NCI-H345 treated with DMSO at 0.1 percent for 48 hours (cell line): ENCODE data around the gene TRPC4.
"Not testable (repeated sequence)": the region's sequence is repeated elsewhere in the genome, so short reads cannot be mapped to it uniquely, and the experiment has no call there.

Experiments used
- DNase-seq: peaks from one replicate; lab custom pipeline; 2025; ENCODE audit not compliant: unreplicated experiment; lab: John Stamatoyannopoulos, UW

The TRPC4 gene

DNA sequence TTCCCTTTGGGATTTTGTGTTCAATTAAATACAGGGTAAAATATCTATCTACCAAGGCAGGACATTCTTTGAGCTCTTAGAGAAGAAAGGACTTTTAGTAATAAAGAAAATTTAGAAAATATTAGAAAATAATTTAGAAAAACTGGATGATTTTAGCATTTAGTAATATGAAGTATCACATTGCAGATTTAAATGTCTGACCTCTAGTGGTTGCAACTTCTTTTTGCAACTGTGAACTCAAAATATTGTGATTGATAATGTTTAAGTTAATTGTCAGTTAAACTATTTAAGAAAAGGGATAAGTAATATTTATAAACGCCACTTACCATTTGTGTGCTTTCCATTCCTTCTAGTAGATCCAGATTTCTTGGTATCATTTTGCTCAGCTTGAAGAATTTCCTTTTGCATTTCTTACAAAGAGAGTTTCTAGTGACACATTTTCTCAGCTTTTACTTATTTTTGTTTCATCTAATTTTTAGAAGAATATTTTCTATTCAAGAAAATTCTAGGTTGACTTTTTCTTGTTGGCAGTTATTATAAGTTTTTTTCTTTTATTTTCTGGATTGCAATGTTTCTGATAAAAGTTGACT lies 260.7 kb downstream of the TRPC4 start:
- no peak for DNase-seq

DNA sequence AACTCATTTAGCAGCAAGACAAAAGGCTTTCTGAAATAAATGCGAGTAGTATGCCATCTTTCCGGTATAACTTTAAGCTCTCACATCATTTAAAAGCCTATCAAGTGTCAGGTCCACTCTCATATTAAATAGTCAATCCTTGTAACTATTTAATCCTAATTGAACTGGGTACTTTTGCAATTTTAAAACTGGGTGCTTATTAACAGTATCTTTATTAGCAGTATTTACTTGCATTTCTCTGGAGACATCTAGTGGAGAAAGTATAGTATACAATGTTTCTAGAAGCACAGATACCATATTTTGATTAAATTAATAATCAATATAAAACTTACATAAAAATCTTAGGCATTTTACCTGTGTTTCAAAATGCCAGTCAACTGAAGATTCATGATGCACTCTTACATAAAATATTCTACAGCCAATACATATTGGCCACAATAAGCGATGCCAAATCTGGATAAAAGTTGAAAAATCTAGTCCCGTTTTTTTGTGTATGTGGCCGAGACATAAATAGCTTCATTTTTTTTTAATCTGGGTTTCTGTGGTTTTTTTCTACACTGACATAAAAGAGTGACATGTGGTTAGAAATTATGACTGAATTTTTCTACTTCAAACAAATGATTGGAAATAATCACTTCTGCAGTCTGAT lies 266.7 kb downstream of the TRPC4 start:
- DNase-seq = no peak

DNA sequence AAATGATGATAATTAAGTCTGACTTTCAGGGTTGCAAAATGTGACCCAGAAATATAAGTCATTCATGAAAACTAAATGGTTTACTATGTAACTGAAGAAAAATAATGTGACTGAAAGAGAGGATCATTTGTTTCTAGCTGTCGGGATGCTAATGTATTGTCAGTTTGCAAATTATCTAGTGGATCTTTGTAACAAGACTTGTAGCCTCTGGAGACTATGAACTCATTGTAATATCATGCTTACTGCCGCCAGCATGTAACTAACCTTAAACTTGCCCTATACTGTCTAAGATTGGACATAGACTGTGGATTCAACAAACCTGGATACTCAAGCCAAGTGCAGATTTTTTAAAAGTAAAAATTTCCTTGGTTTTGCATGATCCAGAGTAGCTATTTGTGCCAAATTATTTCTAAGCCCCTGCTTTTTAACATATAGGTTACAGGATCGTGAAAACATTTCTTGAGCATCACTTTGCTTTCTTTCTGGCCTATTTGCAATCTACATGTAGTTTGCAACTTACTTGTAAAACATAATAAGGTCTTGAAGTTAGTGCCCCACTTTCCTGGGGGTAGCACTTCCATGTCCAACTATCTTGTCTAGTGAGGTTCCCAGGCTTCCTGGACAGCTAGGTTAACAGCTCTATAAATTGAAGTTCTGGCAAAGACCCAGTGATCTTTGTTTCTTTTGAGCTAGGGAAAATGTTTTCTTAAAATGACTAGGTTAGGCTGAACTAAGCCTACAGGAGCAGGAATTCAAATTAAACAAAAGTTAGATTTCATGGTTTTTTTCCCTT lies 267.7 kb downstream of the TRPC4 start:
- DNase-seq = no peak

DNA sequence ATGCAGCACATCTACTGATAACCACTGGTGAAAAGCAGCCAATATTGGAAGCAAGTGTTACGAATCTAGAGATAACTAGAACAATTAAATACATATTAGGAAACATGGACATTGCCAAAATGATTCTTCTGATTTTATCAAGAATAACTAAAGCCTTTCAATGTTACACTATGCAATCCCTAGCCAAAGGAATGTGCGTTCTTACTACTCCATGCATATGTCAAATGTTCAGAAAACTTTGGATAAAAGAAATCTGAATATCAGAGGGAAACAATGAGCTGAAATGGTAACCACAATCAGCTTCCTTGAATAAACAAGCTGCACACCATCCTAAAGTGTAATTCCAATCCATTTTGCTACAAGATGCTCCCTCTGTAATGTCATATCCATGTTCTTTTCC lies 270.1 kb downstream of the TRPC4 start:
- no peak for DNase-seq

DNA sequence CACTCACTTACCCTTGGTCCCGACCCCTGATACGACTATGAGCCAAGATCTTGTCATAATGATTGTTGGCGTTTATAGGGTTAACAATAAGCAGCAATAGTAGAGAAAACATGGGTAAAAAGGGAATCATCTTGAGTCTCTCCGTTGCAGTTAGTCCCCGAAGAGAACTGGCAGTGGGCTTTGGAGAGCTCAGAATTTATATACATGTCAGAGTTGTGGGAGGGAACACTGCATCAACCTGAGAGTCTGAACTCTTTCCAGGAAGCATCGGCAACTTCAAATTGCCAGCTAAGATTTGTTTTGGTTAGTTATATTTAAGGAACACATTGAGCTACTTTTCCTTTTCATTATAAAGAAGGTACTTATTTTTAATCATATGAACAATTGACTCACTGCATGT lies 271.0 kb downstream of the TRPC4 start, which contains the start of gene POSTN:
Gene POSTN (minus strand): TSS at position 172 of the 400 bp plus-strand sequence. CDS start 42 bp downstream, at position 130.
- no peak for DNase-seq

DNA sequence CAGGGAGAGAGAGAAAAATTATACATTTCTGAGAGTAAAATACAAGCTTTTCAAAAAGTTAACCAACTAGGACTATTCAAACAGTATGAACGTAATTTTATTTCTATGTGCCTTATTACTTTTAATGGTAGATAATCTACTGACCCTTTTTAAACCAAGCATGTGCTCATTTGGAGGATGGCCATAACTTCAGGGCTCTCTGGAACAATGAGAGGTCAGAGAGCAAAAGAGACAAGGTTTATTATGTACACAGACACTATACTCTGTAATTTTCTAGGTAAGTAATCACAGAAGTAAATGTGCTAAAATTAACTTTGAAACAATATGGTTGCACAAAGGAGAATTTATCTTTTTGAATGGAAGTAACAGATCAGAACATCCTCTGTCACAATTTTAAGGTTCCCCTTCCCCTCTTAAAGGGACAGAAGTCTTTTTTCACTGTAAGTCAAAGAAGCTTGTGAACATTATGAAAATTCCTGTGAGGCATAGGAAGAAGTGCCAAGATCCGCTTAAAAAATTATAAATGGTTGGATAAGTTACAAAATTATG lies 272.0 kb downstream of the TRPC4 start:
- DNase-seq = no peak

DNA sequence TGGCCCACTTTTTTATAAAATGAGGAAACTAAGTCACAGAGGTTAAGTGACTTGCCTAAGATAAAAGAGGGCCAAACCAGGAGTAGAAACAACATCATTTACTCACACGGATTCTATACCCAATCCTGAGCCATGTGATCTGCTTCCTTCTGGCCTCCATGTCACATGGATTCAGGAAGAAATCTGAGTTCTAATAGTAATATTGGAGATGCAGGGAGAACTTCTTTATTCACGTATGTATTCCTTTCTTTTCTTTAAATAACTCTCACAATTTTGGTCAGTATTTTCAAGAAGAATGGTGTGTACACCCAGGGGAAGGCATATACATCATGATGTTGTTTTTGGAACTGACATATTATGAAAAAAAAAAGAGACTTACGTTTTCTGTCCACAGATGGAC lies 272.8 kb downstream of the TRPC4 start:
- DNase-seq = no peak

DNA sequence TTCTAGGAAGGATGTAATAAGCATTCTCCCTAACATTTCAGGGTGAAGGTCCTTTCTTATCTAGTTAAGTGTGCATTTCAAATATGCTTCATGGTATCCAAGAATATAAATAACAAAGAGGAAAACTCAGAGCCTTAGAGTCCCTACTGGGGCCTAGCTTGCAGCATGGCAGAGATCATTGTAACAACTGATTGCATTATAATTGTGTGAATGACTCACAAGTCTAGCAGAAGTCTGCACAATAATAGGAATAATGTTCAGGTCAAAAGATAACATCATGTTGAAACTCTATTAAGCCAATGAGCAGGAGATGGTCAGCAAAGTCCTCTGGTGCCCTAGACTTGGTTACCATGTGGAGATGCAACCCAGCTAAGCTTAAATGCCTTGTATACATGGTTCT lies 274.4 kb downstream of the TRPC4 start:
- no peak for DNase-seq

DNA sequence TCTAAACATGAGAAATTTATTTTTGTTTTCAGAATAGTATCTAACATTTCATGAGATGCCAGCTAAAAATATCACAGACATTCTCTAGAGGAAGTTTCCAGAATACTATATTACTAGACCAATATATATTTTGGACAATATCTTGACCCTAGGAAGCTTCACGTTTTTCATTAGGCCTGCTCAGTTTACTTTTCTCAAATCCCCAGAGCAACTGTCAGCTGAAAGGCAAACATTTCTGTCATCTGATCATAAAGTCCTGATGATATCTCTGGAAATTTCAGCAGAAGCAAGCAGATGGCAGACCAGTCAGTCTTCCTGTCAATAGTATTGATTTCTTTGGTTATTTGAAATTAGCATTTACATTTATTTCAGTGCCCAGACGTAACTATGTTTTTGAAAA lies 275.0 kb downstream of the TRPC4 start:
- no peak for DNase-seq

DNA sequence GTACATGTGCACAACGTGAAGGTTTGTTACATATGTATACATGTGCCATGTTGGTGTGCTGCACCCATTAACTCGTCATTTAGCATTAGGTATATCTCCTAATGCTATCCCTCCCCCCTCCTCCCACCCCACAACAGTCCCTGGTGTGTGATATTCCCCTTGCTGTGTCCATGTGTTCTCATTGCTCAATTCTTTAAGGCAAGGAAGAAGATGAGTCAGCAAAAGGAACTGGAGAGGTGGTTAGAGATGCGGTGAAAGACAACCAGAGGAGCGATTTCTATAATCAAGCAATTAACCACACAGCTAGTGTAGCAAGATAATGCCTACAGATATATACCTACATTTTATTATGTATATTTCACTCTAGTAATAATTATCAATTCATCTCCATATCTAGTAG lies 280.2 kb downstream of the TRPC4 start:
- not testable (repeated sequence) for DNase-seq

DNA sequence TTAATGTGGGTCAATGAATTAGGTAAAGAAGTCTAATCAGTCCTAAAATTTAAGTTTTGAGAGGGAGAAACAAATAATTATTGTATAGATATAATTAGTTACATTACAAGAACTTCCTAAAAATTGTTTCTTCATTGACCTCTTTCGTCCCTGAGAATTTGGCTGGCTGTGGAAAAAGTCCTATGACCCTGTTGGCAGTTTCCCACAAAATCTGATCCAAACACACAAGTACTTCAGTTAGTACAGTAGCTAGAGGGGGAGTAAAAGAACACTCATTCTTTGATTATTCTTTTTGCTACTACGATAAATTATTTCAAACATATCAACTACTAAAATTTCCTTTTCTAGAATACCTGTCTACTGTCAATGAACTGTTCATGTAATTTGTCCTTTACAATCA lies 282.3 kb downstream of the TRPC4 start:
- no peak for DNase-seq
